GM21528 (cell line): Measurements from ENCODE around the gene SLC38A4.
A peak's percentile ranks its signal among the peaks of the same experiment; 100 is the strongest.

ENCODE experiments used
- ATAC-seq: cut with Tn5 transposase; IDR thresholded peaks from one replicate; pipeline ENCODE4 v1.9.1; 2021; ENCODE audit warnings: mild to moderate bottlenecking, moderate library complexity; ENCODE audit not compliant: unreplicated experiment, low FRiP score

SLC38A4 gene

DNA sequence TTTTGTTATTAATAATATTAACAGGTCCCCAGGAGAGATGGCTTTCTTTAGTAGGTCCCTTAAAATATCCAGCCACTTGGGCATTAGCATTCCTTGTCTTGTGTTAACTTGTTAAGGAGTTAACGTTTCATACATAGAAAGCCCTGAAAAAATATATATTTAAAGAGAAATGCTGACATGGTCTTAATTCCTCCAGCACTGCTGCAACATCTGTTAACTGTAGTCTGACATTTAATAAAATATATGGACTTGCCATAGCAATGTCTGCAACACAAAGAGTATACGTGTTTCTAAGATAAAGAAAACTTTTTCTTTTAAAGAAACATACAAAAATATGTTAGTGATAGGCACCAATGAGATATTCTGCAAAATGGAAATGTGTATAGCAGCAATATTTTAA, 10.0 kb downstream of the SLC38A4 start:
- ATAC-seq = no peak

DNA sequence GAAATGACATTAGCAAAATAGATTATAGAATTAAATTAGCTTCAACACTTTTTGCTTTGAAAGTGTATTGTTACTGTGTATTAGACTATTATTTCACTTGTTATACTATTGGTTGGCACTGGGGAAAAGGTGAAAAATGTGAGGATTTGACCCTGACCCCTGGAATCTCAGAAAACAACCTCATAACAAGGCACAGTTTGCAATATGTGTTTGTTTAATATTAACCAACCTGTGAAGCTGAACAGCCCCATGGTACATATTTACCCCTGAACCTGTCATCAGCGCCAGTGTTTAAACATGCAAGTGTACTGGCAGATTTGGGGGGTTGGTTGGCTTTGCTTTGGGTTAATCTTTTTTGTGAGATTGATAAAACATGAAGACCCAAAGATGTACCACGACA, 11.7 kb downstream of the SLC38A4 start:
- ATAC-seq = no peak

DNA sequence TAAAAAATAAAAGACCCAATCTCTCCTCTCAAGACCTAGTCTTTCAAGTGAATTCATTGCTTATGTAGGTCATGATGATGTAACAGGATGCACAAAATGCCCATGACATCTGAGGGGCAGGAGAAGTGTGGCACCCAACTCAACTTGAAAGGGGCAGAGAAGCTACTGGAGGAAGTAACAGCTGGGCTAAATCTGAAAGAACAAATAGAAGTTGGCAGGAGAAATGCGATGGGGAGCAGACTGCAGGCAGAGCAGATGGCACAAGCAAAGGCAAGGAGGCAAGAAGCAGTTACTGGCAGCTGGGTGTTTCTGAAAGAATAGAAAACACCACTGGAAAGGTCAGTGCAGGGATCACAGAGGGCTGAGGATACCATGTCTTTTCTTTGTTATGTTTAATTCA, 14.6 kb downstream of the SLC38A4 start:
- no peak for ATAC-seq

DNA sequence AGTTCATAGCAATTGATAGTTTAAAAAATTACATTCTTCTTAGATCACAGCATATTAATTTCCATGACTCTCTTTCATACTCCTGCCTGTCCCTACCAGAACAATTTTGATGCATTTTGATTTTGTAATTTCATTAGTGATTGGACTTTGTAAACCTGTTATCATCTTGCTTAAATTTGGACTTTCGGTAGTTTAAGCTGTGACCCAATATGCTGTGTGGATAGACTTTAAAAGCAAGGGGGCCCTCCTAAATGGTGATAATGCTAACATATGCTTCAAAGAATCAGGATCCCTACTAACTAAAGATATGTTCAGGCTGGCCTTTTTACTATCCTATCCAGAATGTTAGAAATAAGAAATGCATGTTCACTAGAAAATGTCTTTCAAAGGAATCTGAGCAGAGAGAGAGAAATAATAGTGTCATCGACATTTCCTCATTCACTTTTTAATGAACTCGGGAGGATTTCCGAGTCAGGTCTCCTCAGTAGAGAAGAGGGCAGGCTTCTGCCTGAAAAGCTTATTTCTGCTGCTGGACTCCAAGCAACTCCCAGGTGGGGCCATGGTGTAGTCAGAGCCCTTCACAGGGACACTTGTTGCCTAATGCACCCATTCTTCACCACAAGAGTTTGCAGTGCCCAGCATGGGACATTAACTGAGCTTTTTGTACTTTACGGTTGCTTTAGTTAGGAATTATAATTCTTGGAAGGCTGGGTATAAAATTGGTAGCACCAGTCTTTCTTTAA, 16.7 kb downstream of the SLC38A4 start:
- no peak for ATAC-seq

DNA sequence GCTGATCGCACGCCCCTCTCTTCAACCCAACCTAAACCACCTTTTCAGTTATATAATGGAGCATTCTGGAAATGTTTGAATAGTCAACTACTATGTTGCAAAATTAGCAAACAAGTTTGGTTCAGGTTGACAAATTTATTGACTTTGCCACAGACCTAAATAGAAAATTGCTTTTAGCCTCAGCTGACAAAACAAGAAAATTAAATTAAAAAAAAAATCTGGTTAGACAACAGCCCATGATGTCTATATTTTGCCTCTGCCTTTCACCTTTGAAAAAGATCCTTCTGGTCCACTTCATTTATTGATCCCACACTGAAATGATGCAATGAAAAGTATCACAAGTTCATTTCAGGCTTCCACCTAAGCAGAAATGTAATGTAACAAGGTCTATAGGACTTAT, 17.5 kb downstream of the SLC38A4 start:
- ATAC-seq = no peak

DNA sequence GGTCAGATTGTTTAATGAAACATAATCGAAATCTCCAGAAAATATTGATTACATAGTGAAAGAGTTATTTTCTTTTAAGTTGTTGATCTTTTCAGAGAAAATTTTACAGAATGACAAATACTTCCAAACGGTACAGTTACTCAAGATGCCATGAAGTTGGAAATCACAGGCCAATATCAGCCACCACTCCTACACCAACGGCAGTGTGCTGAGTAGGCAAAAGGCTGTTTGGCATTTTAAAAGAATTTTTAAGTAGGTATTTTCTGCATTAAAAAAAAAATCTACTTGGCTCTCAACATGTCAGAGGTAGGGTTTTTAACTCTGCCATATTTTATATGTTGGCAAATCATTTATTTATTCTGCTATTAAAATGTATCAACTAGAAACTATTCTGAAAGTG, 21.7 kb downstream of the SLC38A4 start:
- no peak for ATAC-seq

DNA sequence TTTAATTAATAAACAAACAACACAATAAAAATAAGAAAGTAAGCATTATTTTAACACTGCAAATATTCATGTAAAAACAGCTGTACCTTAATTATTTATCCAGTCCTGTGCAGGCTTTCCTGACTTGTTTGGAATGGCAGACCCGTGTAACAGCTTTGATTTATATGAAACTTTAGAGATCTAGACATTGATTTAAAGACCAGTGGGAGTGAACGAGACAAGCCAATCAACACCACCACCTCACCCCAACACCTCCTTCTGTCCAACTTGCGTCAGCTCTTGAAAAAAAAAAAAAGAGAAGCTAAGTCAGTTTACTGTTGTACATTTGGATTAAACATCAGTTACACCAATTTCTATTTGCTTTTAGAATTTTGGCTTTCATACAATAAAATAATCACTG, 22.3 kb downstream of the SLC38A4 start:
- ATAC-seq = no peak

DNA sequence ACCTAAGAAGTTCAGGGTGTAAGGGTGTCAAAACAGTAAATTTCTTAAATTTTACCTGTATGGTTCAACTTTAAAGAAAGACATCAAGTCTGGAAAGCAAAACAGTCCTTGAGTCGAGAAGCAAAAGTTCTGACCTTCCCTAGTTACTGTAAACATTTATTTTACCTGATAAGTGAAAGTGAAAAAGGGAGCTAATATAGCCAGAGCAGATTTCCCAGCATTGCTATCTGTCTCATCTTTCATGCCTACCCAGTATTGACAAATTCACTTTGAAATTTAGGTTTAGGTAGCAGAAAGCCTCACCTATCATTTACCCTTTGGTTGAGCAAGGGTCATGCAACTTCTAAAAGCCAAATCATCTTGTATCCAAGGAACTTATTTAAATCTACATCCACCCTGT, 24.5 kb downstream of the SLC38A4 start:
- ATAC-seq = no peak

DNA sequence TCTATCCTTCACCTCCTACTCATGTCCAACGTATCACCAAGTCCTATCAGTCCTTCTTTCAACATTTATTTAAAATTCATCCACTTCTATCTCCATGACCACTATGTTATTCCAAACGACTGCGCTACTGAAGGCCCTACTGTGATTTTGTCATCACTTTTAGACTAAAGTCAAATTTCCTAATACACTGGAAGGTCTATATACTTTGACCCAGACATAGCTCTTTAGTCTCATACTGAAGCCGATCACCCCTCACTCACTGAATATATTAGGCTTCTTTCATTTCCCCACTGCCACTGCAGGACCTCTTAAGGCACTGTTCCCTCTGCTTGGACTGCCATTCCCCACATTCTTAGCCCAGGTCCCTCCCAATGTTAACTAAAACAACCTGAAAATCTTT, 25.6 kb downstream of the SLC38A4 start:
- ATAC-seq = no peak

DNA sequence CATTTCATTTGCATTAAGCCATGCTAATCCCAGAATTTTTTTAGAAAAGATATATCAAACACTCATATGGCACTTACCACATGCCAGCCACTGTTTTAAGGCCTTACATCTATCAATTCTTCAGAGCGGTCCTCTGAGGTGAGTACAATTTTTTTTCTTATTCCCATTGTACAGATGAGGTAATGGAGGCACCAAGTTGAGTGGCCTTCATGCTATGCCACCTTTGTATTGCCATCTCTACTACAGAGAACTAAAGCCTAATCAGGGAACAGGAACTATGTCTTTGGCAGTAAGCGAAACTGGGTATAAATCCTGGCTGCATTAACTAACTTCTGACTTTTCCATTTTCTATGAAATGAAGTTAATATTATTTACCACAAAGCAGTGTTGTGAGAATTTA, 27.1 kb downstream of the SLC38A4 start:
- no peak for ATAC-seq

DNA sequence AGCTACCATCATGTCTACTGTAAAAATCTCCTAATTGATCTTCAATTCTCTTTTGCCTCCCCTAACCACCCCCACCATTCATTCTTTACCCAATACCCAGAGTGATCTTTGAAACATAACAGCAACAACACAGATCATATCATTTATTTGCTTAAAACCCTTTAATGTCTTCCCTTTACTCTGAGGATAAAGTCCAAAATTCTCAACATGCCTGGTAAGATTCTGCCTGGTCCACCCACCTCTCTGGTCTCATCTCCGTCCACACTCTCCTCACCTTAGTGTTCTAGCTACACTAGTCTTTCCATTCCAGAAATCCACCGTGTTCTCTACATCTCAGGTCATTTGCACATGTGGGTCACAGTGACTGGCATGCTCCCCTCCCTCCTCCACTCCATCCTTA, 27.7 kb downstream of the SLC38A4 start:
- ATAC-seq = no peak

DNA sequence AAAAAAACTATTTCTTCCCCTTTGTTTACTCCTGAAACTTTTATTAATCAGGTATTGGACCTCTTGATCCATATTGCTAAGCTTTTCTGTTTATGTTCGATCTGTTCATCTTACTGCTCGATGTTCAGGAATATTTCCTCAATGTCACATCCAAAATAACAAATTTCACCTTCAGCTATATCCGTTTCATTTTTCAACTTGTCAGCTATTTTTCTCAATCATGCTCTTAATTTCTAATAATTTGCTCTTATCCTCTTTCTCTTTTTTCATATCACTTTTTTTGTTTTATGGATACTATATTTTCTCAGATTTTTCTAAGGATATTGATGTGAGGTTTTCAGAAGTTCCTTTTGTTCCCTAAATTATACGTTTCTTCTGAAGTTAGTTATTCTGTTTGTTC, 29.8 kb downstream of the SLC38A4 start:
- ATAC-seq = no peak

DNA sequence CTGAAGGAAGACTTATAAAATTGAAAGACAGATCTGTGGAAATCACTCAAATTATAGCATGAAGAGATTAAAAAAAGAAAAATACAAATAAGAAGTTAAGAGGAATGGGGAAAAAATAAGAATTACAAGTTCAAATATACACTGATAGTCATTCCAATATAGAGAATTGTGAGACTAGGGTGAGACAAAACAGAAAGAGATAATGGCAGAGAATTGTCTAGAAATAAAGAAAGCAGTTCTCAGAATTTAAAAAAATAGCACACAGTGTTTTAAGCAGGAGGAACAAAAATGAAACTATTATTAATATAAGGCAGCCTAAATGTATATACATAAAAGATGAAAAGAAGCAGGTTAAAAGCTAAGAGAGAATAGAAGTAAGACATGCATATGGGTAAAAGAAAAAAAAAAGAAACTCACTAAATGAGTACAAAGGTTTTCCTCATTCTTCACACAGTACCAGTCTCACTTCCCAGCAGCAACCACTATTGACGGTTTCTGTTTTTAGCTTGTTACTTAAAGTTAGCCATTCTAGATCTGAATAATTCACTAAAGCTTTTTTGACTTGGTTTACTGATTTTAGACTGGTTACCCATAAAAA, 31.1 kb downstream of the SLC38A4 start:
- peak; percentile 86 for ATAC-seq

DNA sequence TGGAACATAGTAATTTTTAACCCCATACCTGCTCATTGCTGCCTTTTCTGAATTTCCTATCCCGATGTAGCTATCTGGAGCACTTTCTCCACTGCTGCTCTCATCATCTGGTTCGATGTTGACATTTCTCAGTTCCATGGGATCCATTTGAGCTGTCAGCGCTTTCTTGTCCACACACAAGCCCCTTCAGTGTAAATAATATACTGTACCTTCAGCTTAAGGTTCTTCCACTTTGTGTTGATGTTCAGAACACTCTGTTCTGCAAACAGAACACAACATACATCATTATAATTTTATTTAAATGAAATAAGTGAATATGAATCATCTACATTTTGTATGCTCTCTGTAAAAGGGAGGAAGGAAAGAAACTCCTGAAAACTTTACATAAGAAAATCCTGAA, 32.9 kb downstream of the SLC38A4 start:
- ATAC-seq = no peak

DNA sequence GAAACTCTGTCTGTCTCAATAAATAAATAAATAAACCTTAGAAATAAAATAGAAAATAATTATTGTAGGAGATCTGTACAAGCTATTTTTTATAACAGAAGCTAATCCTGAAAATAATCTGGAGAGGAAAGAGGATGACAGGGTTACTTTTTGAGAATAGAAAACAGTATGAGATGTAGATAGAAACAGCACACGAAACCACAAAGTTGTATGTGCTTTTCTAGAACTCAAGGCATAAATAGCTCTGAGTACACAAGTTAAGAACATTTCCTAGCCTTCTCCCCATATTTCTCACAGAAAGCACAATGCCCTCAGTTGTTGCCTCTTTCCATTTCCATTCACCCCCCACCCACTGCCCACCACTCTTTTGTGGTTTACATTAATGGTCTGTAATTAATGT, 35.7 kb downstream of the SLC38A4 start:
- ATAC-seq = no peak

DNA sequence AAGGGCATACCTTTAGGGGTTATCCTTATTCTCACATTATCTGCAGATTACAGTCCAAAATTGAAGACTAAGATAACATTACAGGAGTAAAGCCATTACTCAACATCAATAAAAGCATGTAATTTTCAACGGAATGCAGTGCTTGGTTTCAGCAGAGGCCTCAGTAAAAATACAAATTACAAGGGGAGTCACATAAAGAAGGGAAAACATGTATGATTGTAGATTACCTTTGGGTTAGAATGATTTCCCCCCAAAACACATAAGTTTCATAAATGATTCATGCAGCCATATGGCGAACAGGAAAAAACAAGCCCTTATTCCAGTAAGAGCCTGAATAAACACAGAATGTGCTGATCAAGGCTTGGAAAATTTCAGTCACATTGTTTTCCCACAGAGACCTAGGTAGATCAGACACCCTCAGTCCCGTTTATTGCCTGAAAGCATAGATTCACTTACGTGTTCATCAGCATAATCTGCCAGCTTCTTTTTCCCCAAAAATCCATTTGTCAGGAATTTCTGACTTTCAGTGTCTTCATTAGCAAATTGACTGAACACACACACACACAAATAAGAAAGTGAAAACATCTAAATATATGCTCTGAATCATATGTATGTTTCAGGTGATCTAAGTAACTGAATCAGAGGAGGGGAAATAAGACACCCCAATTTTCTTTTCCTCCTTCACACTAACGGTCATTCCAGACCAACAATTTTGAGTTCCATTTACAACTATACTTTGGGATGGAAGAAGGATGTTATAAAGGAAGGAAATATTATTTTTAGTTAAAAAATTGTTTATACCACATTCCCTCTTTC, 37.5 kb downstream of the SLC38A4 start:
- ATAC-seq = no peak

DNA sequence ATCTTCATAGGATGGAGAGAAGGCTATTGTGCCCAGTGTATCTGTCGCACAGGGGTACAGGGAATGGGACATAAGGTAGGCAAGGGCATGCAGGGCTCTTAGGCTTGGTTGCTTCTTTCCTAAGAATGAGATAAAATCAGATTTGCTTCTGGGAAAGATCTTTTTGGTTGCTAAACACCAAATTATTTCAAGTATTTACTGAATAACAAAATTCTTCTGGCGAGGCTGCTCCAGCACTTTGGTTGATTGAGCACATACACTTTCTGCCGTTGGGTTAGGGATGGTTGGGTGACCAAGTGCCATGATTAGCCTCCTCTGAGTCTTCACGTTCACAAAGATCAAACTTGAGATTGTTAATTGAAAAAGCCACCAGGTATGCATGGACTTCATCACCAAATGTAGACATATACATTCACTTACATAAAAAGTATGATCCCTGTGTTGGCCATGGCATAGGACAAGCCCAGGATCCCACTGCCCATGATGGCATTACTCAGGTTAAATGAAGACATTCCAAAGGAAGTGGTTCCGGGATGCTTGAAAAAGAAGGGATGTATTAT, 38.2 kb downstream of the SLC38A4 start:
- no peak for ATAC-seq

DNA sequence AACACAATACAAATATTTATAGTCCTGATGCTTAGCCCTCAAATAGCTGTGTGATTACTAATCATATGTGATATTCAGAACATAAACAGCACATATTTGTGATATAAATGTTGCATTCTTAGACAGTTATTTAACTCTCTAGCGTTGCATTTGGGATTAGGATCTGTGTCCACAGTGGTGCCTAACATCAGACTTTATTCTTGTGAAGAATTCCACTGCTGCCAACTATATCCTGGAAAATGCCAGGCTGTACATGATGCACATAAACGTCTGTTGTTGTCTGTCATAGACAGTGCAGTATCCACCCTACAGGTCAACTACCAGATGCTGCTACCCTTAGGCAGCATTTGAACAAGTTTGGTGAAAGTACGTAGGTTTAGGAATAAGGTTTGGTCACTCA, 39.0 kb downstream of the SLC38A4 start:
- ATAC-seq = no peak

DNA sequence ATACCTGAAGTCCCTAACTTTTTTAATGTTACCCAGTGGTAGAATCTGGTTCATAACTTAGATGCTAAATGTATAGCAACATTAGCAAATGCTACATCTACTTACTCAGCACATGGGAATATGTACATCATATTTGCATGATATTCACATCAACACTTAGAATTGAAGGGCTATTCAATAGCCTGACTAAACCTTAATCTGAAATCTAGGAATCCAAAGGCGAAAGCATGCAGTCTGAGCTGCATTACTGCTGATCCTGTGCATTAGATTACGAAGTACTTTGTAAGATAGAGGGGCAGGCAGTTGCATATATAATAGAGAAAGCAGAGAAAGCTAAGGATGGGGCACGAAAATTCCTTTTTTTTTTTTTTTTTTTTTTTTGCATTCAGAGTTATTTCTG, 40.4 kb downstream of the SLC38A4 start:
- no peak for ATAC-seq

DNA sequence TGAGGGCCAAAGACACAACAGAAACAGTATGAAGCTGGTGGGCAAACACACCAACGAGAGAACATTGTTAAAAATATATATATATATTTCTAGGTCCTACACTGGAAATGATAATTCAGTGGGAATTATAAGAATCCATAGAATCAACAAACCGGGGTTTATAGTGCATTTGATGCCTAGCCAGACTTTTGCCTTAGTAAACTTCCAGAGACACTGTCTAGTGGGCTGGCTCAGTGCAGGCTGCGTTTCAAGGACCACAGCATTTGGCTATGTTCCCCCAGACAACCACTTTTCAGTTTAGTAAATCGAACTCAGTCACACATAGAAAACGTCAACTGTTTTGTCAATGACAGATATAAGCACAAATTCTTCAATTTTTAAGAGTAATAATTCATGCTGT, 41.9 kb downstream of the SLC38A4 start:
- ATAC-seq = no peak

DNA sequence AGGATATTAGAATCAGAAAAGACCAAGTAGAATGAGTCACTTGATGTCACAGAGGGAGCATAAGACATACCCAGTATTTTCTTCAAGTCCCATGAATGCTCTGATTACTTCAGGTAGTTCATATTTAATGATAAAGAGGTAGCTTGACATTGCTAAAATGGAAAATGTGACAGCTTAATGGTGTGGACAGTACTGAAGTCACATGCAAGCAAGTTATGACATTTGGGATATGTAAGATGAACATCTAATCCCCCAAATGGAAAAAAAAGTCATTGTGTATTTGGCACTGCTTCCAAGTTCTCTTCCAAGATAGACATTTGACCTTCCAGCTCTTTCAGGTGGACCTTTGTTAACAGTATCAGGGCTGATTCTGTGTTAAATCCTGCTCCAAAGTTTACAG, 45.9 kb downstream of the SLC38A4 start:
- no peak for ATAC-seq
